Endothelial cell of umbilical vein (primary cell): ENCODE data around the gene DCAF6. TPM values are rescaled to one million over a fixed set of nuclear protein-coding genes. Genes with fewer than 3 reads are reported as not detected.

Experiments used
- BruUV-seq: library from RNA; stranded (reverse); fragments of 400-500 nt; replicated peaks from 2 replicates; lab custom pipeline; 2021; lab: Mats Ljungman, UMichigan
- CTCF ChIA-PET: fragments of 300-600, 350-600 bp; sonication (Branson Sonifier 250); formaldehyde crosslinking; loops from one replicate; lab custom pipeline; 2021; ENCODE audit warnings: antibody characterized with exemption, inconsistent platforms; lab: Charles Lee
- POLR2A ChIA-PET: fragments of 300-600, 350-600 bp; sonication (Branson Sonifier 250); formaldehyde crosslinking; loops from one replicate; lab custom pipeline; 2021; ENCODE audit warnings: antibody characterized with exemption, inconsistent platforms; lab: Charles Lee
- DNase-seq: peaks from one replicate; pipeline ENCODE4 v3.0.0-alpha.2; 2011; ENCODE audit warnings: low read depth, low spot score
- FAIRE-seq: peaks from 2 replicates; lab custom pipeline; 2011; peaks lifted over from hg19 to GRCh38; lab: Jason Lieb, UNC
- H2AFZ ChIP-seq: 2 replicates; pipeline ENCODE4 v1.6.0; 2012; ENCODE audit warnings: low read depth, low read length, control low read depth, inconsistent platforms
- H3K27ac ChIP-seq: 2 replicates; pipeline ENCODE4 v1.5.1; 2011; ENCODE audit warnings: low read depth, mild to moderate bottlenecking, control low read depth, low read length, moderate library complexity; ENCODE audit not compliant: insufficient read depth
- H3K27me3 ChIP-seq, 2 experiments: 2 replicates each; pipeline versions ENCODE4 v1.6.0 to v1.6.1; 2011; ENCODE audit warnings: low read length in 2 of 2, mixed read lengths in 1 of 2; ENCODE audit not compliant: control insufficient read depth in 2 of 2, insufficient read depth in 2 of 2
- H3K36me3 ChIP-seq, 2 experiments: 2 replicates in 1 of 2; 3 replicates in 1 of 2; pipeline ENCODE4 v1.5.1; 2011; ENCODE audit warnings: low read length in 2 of 2, mild to moderate bottlenecking in 1 of 2, moderate library complexity in 1 of 2; ENCODE audit not compliant: control insufficient read depth in 2 of 2, insufficient read depth in 2 of 2; ENCODE audit errors: extremely low read depth in 1 of 2
- H3K4me1 ChIP-seq: 3 replicates; pipeline ENCODE4 v1.5.1; 2011; ENCODE audit warnings: mild to moderate bottlenecking, low read length; ENCODE audit not compliant: control insufficient read depth, insufficient read depth; ENCODE audit errors: extremely low read depth
- H3K4me2 ChIP-seq: 2 replicates; pipeline ENCODE4 v1.6.1; 2011; ENCODE audit warnings: low read length, control low read depth, mixed read lengths; ENCODE audit not compliant: insufficient read depth
- H3K4me3 ChIP-seq, 3 experiments: fragments of 200-600 bp in 1 of 3; sonication (generic), shearing (Covaris generic) in 1 of 3; replicated peaks in 1 of 3; 2 replicates each; pipeline ENCODE4 v1.5.1; 2011 to 2016; ENCODE audit warnings: control low read depth in 3 of 3, low read length in 3 of 3, mild to moderate bottlenecking in 2 of 3, inconsistent platforms in 1 of 3, low read depth in 1 of 3, moderate library complexity in 1 of 3; ENCODE audit not compliant: insufficient read depth in 1 of 3
- H3K79me2 ChIP-seq: 2 replicates; pipeline ENCODE4 v1.6.0; 2012; ENCODE audit warnings: low read length, inconsistent platforms; ENCODE audit not compliant: control insufficient read depth, insufficient read depth
- H3K9ac ChIP-seq: replicated peaks from 2 replicates; pipeline ENCODE3; 2011; ENCODE audit warnings: low read length, control low read depth; ENCODE audit not compliant: insufficient read depth; ENCODE audit errors: extremely low read depth
- H3K9me1 ChIP-seq: replicated peaks from 3 replicates; pipeline ENCODE4 v1.6.0; 2011; ENCODE audit warnings: mild to moderate bottlenecking, low read length; ENCODE audit not compliant: control insufficient read depth, insufficient read depth; ENCODE audit errors: extremely low read depth
- H3K9me3 ChIP-seq: replicated peaks from 2 replicates; pipeline ENCODE4 v1.5.1; 2012; ENCODE audit warnings: low read length, inconsistent platforms; ENCODE audit not compliant: control insufficient read depth, insufficient read depth
- H4K20me1 ChIP-seq: replicated peaks from 2 replicates; pipeline ENCODE3; 2011; ENCODE audit warnings: mild to moderate bottlenecking, low read length; ENCODE audit not compliant: control insufficient read depth, insufficient read depth; ENCODE audit errors: extremely low read depth
- CTCF ChIP-seq, 2 donors: IDR thresholded peaks; 1 replicate in 1 of 2; 2 replicates in 1 of 2; pipeline ENCODE4 v1.5.1; 2011; ENCODE audit warnings: low read length in 2 of 2, mild to moderate bottlenecking in 2 of 2, moderate library complexity in 2 of 2, control low read depth in 1 of 2, inconsistent platforms in 1 of 2, low read depth in 1 of 2; ENCODE audit not compliant: insufficient read depth in 1 of 2; ENCODE audit errors: extremely low read depth in 1 of 2
- EZH2 ChIP-seq: IDR thresholded peaks from 2 replicates; pipeline ENCODE4 v1.6.1; 2012; ENCODE audit warnings: borderline replicate concordance, low read depth, mild to moderate bottlenecking, moderate library complexity, low read length, inconsistent platforms; ENCODE audit not compliant: severe bottlenecking
- FOS ChIP-seq: IDR thresholded peaks from 2 replicates; pipeline ENCODE4 v1.6.1; 2011; ENCODE audit warnings: mild to moderate bottlenecking, low read length, moderate library complexity, borderline replicate concordance; ENCODE audit not compliant: insufficient read depth
- GATA2 ChIP-seq: IDR thresholded peaks from 2 replicates; pipeline ENCODE4 v1.7.0; 2011; ENCODE audit warnings: low read depth, mild to moderate bottlenecking, moderate library complexity, mixed read lengths, low read length; ENCODE audit not compliant: insufficient read length, insufficient read depth
- JUN ChIP-seq: IDR thresholded peaks from 2 replicates; pipeline ENCODE4 v1.6.1; 2011; ENCODE audit warnings: borderline replicate concordance, low read depth; ENCODE audit not compliant: insufficient read length, insufficient read depth
- MYC ChIP-seq: IDR thresholded peaks from one replicate; pipeline ENCODE4 v1.6.1; 2011; ENCODE audit warnings: mild to moderate bottlenecking, low read depth, low read length
- POLR2A ChIP-seq: IDR thresholded peaks from 2 replicates; pipeline ENCODE4 v1.6.1; 2012; ENCODE audit warnings: low read depth, mild to moderate bottlenecking, control low read depth, low read length
- POLR2AphosphoS5 ChIP-seq: IDR thresholded peaks from 2 replicates; pipeline ENCODE4 v1.6.1; 2012; ENCODE audit warnings: low read depth, mild to moderate bottlenecking, control low read depth, low read length, moderate library complexity; ENCODE audit not compliant: insufficient read depth
- dilution Hi-C: fragments of 300-500 bp; cut with MboI; formaldehyde crosslinking; loops from one replicate; pipeline ENCODE4 v1.15.0; 2019; ENCODE audit warnings: low sequenced_read_pairs; ENCODE audit not compliant: extremely low pct_ligation_motif_present
- intact Hi-C: fragments of 100-400 bp; cut with micrococcal nuclease; formaldehyde crosslinking; loops from one replicate; pipeline ENCODE4 v1.10.0; 2022
- polyA plus RNA-seq, 4 experiments: library from polyadenylated mRNA; depleted of rRNA in 3 of 4; stranded (reverse) in 3 of 4; unstranded in 1 of 4; fragments of >200 nt; gene quantifications; 2 replicates each; pipeline versions ENCODE4 v1.2.1 to v1.2.3, GENCODE V29; 2011 to 2012; ENCODE audit warnings: missing spikeins in 1 of 4
- total RNA-seq: library from RNA; stranded (reverse); gene quantifications from 2 replicates; pipeline ENCODE4 v1.2.3, GENCODE V29; 2021
- TF ChIP-seq, protein P1 (sequence below): IDR thresholded peaks from 2 replicates; pipeline ENCODE4 v1.6.1; 2011; ENCODE audit not compliant: insufficient read depth, insufficient read length

The DCAF6 gene
- total and polyA plus RNA-seq, 2 donors (not counting 3 experiments of a cell fraction or from before 2014, with no cell fraction given) = 28.6 to 39.4 TPM

DNA sequence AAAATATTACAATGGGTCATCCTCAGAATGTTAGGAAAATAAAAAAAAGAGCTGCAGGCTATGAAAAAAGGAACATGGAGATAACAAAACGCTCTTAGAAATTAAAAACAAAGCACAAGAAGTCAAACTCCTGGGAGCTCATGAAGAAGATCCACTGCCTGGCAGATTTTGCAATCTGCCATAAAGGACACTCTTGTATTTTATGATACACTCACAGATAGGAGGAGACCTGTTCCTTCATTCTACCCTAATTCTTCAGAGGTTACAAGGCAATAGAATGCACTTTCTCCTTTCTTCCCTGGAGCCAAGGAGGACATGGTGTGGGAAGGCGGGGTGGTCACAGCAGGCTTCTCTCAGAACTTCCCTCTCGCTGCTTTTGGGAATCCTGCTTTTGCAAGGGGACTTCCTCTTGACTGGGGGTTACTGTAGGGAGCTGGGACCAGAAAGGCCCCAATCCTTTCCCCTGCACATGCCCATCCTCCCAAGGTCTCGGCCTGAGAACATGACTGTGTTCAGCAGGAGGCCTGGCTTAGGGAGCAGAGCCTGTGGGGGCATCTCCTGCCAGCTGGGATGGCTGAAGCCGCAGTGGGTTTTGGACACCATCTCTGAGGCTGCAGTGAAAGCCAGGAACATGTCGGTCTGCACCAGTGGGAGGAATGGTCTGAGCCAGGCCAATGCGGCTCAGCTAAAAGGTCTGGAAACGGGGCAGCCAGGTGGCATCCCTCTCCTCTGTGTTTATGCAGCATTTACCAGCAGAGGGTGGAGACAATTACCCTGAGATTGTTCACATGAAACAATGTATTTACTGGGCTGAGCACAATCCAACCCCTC, 155.5 kb downstream of the DCAF6 start:
- intact Hi-C loops (no loop called here), dilution Hi-C loops (no loop called here)
- Histone ChIP-seq H3K9ac (no peak overlapping the region), H3K4me1 (no peaks in the 10 kb centered on the region), H3K79me2 (no peaks in the 10 kb centered on the region), H3K4me2 (no peak overlapping the region), H3K27me3 (no peaks in the 10 kb centered on the region), H4K20me1 (no peaks in the 10 kb centered on the region), H3K4me3 (no peak overlapping the region), H2AFZ (no peak overlapping the region), H3K9me1 (no peaks in the 10 kb centered on the region), H3K27ac (no peak overlapping the region), H3K36me3 (peaks cover 0 to 18% of the 10 kb centered on the region in 2 experiments), H3K9me3 (no peaks in the 10 kb centered on the region)
- ChIA-PET POLR2A (no interaction called here), CTCF (interaction anchor here (1.0 to 3.9 kb wide), 3 partner anchors 9 to 230 kb away, joined by 3 to 22 read pairs (median 4); no protein-coding TSS in a partner anchor)
- DNase-seq (no peak), FAIRE-seq (no peak)
- no peak for TF ChIP-seq EZH2
- TF ChIP-seq FOS = no peak
- TF ChIP-seq CTCF (IDR thresholded peaks at IDR 0.05; ENCODE audit: extremely low read depth in 1 of 2, insufficient read depth in 1 of 2, low read depth in 1 of 2, low read length in 2 of 2) = no peak
- TF ChIP-seq, protein P1, sequence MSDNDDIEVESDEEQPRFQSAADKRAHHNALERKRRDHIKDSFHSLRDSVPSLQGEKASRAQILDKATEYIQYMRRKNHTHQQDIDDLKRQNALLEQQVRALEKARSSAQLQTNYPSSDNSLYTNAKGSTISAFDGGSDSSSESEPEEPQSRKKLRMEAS = no peak
- TF ChIP-seq POLR2A = no peak
- no peak for TF ChIP-seq JUN
- no peak for TF ChIP-seq GATA2
- no peak for TF ChIP-seq POLR2AphosphoS5
- TF ChIP-seq MYC = no peak
- BruUV-seq = no TSS peak
